Nephron (organoid): Measurements from ENCODE around the gene RIPPLY1.

Source experiments
- H3K27ac Mint-ChIP-seq, 3 experiments: 2 replicates each; pipeline ENCODE4 v1.8.0; 2020; ENCODE audit warnings: mixed read lengths in 3 of 3, mild to moderate bottlenecking in 2 of 3, moderate library complexity in 1 of 3
- H3K27me3 Mint-ChIP-seq: 2 replicates; pipeline ENCODE4 v1.8.0; 2021; ENCODE audit warnings: low read depth, mild to moderate bottlenecking, moderate library complexity, mixed read lengths
- H3K36me3 Mint-ChIP-seq: 2 replicates; pipeline ENCODE4 v1.8.0; 2020; ENCODE audit warnings: low read depth, mixed read lengths
- H3K4me1 Mint-ChIP-seq: 2 replicates; pipeline ENCODE4 v1.8.0; 2020; ENCODE audit warnings: mixed read lengths
- H3K4me3 Mint-ChIP-seq, 3 experiments: 2 replicates each; pipeline ENCODE4 v1.8.0; 2020; ENCODE audit warnings: mild to moderate bottlenecking in 3 of 3, mixed read lengths in 3 of 3, moderate library complexity in 2 of 3
- H3K9me3 Mint-ChIP-seq: 2 replicates; pipeline ENCODE4 v1.8.0; 2020; ENCODE audit warnings: mixed read lengths
- CTCF ChIP-seq, 3 experiments: fragments of 200-600 bp; sonication (generic); IDR thresholded peaks; one replicate each; pipeline ENCODE4 v1.5.0; 2021; ENCODE audit warnings: antibody characterized with exemption in 3 of 3; ENCODE audit not compliant: unreplicated experiment in 3 of 3

RIPPLY1 gene

DNA sequence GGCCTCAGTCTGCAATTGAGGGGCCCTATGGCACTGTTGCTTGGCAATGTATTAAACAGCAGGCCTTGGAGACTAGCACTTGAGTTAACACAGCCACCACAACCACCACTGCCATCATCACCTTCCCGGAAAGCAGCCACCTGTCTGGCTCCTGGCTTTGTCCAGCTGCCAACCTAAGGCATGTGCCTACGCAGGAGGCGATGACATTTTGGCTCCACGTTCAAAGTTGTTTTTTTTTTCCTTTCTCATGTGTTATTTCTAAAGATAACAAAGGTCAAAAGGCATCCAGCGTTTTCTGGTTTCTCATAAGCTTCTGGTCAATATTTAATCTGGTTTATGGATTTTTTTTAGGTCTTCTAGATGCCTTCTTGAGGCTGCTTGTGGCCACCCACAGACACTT is 24.6 kb upstream of the RIPPLY1 start:
- Mint-ChIP-seq H3K27me3 (peaks cover 4% of the 10 kb centered on the region), H3K36me3 (no peaks in the 10 kb centered on the region), H3K9me3 (no peaks in the 10 kb centered on the region), H3K4me3 (no peak overlapping the region), H3K4me1 (peaks cover 3% of the 10 kb centered on the region), H3K27ac (peak overlapping the region in 1 of 3 experiments; percentile 34)
- no peak for TF ChIP-seq CTCF (IDR thresholded peaks at IDR 0.05; ENCODE audit: unreplicated experiment in 3 of 3)

GRCh38 chrX:106927023-106927422 is 23.9 kb upstream of the RIPPLY1 start:
- H3K9me3 Mint-ChIP-seq = no peaks in the 10 kb centered on the region
- no peak for TF ChIP-seq CTCF (IDR thresholded peaks at IDR 0.05; ENCODE audit: unreplicated experiment in 3 of 3)
- H3K4me3 Mint-ChIP-seq = no peak overlapping the region
- peaks cover 4% of the 10 kb centered on the region for H3K27me3 Mint-ChIP-seq
- H3K4me1 Mint-ChIP-seq = no peaks in the 10 kb centered on the region
- H3K36me3 Mint-ChIP-seq = no peaks in the 10 kb centered on the region
- no peak overlapping the region for H3K27ac Mint-ChIP-seq

DNA sequence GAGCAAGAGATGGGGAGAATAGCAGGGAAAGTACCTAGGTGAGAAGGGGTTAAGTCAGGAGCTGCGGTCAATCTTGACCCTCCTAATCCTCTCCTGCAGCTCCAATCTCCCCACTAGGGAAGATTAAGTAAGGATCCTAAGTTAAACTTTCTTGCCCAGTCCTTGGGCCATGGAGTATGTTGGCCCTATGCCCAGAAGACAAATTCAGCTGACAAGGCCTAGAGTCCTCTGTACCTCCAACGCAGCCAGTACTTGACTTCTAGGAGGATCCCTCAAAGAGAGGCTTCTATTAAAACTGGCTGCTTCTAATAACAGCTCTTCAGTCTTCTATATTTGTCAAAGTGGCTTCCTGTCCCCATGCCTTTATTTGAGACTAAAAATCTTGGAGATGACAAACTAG is 18.5 kb upstream of the RIPPLY1 start:
- no peaks in the 10 kb centered on the region for H3K27me3 Mint-ChIP-seq
- H3K4me3 Mint-ChIP-seq = no peak overlapping the region
- no peak overlapping the region for H3K27ac Mint-ChIP-seq
- H3K9me3 Mint-ChIP-seq = no peaks in the 10 kb centered on the region
- no peak for TF ChIP-seq CTCF (IDR thresholded peaks at IDR 0.05; ENCODE audit: unreplicated experiment in 3 of 3)
- H3K36me3 Mint-ChIP-seq = no peaks in the 10 kb centered on the region
- H3K4me1 Mint-ChIP-seq = no peaks in the 10 kb centered on the region

GRCh38 chrX:106919932-106920452 is 16.9 kb upstream of the RIPPLY1 start, which contains the start of gene CLDN2:
TSS of gene CLDN2 (plus strand) at chrX:106920402. CDS start at chrX:106928229, 7,827 bp downstream.
- no peaks in the 10 kb centered on the region for H3K4me1 Mint-ChIP-seq
- TF ChIP-seq CTCF (IDR thresholded peaks at IDR 0.05; ENCODE audit: unreplicated experiment in 3 of 3) = no peak
- H3K27ac Mint-ChIP-seq = peak within 1 kb of the TSS in 1 of 3 experiments; percentile 40
- H3K4me3 Mint-ChIP-seq = no peak within 1 kb of the TSS
- no peaks in the 10 kb centered on the region for H3K27me3 Mint-ChIP-seq
- no peaks in the 10 kb centered on the region for H3K9me3 Mint-ChIP-seq
- no peaks in the 10 kb centered on the region for H3K36me3 Mint-ChIP-seq

GRCh38 chrX:106917830-106918500 is 14.8 kb upstream of the RIPPLY1 start:
- H3K27me3 Mint-ChIP-seq = no peaks in the 10 kb centered on the region
- no peak overlapping the region for H3K4me3 Mint-ChIP-seq
- H3K36me3 Mint-ChIP-seq = no peaks in the 10 kb centered on the region
- TF ChIP-seq CTCF (IDR thresholded peaks at IDR 0.05; ENCODE audit: unreplicated experiment in 3 of 3) = no peak
- no peaks in the 10 kb centered on the region for H3K9me3 Mint-ChIP-seq
- H3K27ac Mint-ChIP-seq = no peak overlapping the region
- H3K4me1 Mint-ChIP-seq = no peaks in the 10 kb centered on the region

DNA sequence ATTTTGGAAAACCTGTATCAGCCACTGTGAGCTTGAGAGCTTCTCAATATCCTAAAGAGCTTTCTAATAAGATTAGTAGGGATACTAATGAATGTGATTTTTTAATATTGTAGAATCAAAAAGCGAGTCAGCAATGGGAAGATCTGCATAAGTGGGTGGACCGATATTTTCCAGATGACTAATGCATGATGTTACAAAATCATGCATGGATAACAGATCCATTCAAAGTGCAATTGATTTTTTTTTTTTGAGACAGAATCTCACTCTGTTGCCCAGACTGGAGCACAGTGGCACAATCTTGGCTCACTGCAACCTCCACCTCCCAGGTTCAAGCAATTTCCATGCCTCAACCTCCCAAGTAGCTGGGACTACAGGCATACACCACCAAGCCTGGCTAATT is 9.7 kb upstream of the RIPPLY1 start:
- no peak overlapping the region for H3K27ac Mint-ChIP-seq
- H3K9me3 Mint-ChIP-seq = peaks cover 7% of the 10 kb centered on the region
- no peaks in the 10 kb centered on the region for H3K36me3 Mint-ChIP-seq
- no peak overlapping the region for H3K4me3 Mint-ChIP-seq
- H3K27me3 Mint-ChIP-seq = peaks cover 9% of the 10 kb centered on the region
- H3K4me1 Mint-ChIP-seq = peaks cover 8% of the 10 kb centered on the region
- TF ChIP-seq CTCF (IDR thresholded peaks at IDR 0.05; ENCODE audit: unreplicated experiment in 3 of 3) = no peak
